Measurements from ENCODE around the gene OR2A12.
"Not testable (repeated sequence)": the region's sequence is repeated elsewhere in the genome, so short reads cannot be mapped to it uniquely, and the experiment has no call there.

The OR2A12 gene

DNA sequence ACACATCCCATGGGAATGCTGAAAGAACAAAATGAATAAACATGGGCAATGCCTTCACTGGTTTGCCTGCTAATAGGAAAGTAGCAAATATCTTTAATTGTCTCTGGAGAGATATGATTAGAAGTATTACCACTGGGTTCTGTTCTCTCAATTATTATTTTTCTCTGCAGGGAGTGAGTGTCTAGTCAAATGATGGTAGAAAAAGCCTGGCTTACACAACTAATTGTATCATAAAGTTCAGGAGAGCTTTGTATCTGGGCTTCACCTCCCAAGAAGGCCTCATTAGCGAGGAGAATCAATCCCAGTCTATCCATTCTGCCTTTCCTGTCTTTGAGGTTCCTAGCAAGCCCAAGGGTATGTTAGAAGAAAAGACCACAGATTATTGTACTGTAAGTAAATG lies 36.8 kb downstream of the OR2A12 start, which contains the start of gene OR2A14:
TSS of gene OR2A14 (plus strand) at position 301 of the 400 bp plus-strand sequence. CDS start 5,937 bp downstream, outside the sequence.
- no peak for DNase-seq

- peak; percentile 62 to 85 (median 73) for DNase-seq
Observed at GRCh38 chr7:144127714-144128334, 41.7 kb downstream of the OR2A12 start.

DNA sequence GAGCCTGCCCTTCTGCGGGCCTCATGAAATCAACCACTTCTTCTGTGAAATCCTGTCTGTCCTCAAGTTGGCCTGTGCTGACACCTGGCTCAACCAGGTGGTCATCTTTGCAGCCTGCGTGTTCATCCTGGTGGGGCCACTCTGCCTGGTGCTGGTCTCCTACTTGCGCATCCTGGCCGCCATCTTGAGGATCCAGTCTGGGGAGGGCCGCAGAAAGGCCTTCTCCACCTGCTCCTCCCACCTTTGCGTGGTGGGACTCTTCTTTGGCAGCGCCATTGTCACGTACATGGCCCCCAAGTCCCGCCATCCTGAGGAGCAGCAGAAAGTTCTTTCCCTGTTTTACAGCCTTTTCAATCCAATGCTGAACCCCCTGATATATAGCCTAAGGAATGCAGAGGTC lies 43.5 kb downstream of the OR2A12 start:
- DNase-seq, result not testable (repeated sequence)

DNA sequence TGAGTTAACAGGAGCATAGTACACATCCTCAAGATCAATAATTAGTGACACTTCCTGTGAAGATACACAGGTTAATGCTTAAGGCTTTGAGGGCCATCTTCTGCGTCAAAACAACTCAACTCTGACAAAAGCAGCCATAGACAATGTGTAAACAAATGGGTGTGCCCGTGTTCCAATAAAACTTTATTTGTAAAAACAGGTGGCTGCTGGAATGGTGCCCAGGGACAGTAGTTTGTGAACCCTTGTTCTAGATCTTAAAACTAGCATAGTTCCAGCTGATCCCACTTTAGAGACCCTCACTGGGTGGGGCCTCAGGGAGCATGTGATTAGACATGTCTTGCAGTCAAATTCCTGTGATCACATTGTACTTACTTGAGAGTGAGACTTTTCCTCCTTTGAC lies 44.7 kb downstream of the OR2A12 start:
- no peak for DNase-seq

GRCh38 chr7:144132262-144132661 lies 46.2 kb downstream of the OR2A12 start:
- DNase-seq, result no peak

DNA sequence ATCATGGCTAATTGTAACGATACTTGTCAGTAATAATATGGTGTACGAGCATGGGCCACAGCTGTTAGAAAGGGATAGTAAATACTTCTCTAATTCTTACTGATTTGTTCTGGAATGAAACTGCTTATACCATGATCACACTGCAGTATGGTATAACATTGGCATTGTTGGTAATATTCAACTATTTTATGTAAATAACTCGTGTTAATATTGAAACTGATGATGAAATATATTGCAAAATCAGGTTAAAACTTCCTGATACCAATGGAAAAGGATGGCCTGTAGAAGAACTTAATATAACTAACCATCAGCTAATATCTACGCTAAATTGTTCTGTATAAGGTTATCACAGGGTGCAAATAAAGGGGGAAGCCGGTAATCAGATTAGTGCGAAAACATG lies 47.2 kb downstream of the OR2A12 start:
- DNase-seq, result no peak

DNA sequence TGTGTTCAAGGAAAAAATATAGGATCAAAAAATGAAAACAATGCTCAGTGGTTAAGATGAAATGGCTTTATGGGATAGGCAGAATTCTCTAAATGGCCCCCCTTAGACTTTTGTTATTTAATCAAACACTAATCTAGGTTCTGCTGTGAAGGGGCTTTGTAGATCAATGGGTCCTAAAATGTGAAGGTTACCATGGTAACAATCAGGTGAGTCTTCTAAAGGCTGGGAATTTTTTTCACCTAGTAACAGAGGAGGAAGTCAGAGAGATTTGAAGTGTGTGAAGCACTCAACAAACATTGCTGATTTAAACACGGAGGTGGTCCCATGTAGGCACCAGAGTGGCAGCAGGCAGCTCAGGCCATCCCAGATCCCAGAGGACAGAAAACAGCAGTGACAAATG lies 48.0 kb downstream of the OR2A12 start:
- no peak for DNase-seq

- no peak for DNase-seq
Observed at GRCh38 chr7:144137501-144137900, 51.4 kb downstream of the OR2A12 start.

DNA sequence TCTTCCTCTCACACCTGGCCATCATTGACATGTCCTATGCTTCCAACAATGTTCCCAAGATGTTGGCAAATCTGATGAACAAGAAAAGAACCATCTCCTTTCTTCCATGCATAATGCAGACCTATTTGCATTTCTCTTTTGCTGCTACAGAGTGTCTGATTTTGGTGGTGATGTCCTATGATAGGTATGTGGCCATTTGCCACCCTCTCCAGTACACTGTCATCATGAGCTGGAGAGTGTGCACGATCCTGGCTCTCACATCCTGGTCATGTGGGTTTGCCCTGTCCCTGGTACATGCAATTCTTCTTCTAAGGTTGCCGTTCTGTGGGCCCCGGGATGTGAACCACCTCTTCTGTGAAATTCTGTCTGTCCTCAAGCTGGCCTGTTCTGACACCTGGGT lies 56.1 kb downstream of the OR2A12 start:
- DNase-seq, result no peak

- no peak for DNase-seq
Observed at GRCh38 chr7:144144426-144144825, 58.3 kb downstream of the OR2A12 start.

GRCh38 chr7:144148224-144148827 lies 62.2 kb downstream of the OR2A12 start:
- DNase-seq, result no peak

Measured in T-helper 1 cell (primary cell).